Islet precursor cell (in vitro differentiated cells): Measurements from ENCODE around the gene SPON1.

Source experiments
- DNase-seq: peaks from one replicate; pipeline ENCODE4 v3.0.0-alpha.2; 2018

The SPON1 gene

DNA sequence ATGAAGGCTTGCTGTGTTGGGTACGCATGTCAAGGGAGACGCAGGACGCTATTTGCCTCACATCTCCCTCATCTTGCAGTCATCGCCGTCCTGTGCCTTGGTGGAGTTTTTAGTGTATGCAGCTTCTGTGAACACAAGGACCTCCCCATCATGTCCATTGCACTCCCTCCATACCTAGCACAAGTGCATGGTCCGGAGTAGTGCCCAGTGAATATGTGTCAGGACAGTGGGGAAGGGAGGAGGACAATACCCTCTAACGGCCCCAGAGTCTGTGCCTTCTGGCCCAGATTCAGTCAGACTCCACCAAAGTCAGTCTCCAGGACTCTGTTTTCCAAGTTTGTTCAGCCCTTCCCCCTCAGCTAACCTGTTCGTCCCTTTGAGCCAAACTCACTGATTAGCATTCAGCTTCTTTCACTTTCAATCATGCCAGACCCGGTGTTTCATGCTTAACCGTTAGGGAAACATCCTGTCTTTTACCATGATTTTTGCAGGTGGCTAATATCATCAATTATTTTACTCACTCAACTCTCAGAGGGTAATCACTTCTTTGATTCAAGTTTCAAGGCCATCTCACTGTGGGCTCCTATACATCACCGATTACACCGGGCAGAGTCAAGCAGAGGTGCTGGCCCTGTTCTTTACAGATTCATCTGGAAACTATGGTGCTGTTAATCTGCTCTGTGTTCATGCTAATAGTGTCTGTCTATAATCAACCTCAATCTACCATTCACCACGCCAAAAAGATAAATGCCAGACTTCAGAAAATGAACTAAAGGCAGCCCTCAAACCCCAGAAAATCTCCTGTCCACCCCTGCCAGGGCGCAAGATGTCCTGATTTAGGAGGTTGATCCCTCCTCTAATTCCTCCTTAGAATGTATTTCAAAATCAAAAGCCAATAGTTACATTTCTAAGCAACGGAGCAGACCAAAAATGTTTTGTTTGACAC, 240.0 kb downstream of the SPON1 start:
- no peak for DNase-seq

DNA sequence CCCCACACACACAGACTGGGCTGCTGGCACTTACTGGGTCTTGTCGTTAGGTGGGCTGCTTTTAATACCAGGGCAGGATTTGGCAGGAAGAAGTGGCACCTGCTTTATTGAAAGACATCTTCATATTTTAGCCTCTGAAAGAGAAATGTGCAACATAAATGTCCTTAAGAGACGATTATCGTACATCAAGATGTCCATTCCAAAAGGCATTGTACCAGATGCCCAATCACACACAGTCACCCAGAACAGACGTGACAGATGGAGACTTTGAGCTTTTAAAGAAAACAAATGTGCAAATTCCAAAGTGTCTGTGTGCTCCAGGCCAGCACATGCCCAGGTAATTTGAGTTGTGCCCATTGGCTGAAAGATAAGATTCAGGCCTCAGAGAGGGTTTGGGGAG, 240.8 kb downstream of the SPON1 start:
- no peak for DNase-seq

DNA sequence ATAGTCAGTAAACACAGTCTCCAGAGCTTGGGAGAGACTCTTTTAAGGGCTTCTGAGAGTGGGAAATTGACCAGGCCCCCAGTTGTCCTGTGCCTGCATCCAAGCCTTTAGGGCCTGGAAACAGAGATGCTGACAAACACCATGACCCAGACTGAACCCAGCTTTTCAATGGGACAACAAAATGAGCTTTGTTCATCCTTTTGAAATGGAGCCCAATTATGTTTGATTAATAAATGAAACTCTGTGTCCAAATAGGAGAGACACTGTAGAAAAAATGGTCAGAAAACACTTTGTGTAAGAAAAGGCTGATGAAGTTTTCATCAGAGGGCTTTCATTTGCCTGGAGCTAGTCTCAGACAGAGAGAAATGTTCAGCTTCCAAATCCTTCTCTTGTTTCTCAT, 250.5 kb downstream of the SPON1 start:
- no peak for DNase-seq

DNA sequence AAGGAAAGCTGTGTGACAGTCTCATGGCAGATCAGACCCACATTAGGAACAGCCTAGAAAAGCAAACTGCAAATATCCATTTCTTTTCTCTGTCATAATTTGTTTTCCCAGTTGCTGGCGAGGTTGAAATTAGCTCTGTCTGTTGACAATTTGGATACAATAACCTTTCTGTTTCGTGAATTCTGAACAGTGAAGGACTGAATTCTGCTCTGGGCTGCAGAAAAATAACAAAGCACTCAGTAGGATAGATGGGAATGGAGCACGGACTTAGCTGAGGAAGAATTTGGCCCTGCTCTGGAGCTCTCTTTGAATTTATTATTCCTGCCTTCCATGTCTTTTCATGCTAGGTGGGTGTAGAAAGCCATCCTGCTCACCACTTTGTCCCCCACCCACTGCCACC, 256.2 kb downstream of the SPON1 start:
- peak; percentile 12 for DNase-seq

DNA sequence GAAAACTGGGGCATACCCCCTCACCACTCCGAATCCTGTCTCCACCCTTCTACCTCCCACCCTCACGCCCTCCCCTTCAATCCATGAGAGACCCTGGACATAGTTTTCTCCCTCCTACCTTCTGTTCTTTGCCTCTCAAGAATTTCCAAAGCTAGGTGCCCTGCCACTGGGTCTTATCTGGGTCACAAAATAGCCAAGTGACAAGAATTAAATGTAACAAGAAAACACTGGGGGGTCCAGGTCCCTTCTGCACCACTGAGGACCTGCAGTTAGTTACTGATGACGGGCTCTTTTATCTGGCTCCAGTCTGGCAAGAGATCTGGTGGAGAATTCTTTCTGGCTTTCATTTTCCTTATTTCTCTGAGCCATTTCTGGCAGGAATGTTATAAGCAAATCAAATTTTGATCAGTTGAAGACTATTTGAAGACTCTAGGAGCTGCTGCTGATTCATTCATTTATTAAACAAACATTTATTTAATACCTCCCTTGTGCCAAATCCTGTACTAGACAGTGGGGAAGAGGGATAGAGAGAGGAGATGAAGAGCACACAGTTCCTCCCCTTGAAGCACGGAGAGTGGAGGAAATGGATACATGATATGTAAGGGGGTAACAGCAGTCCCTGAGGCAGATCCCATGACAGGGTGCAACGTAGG, 261.2 kb downstream of the SPON1 start:
- peak; percentile 28 for DNase-seq

DNA sequence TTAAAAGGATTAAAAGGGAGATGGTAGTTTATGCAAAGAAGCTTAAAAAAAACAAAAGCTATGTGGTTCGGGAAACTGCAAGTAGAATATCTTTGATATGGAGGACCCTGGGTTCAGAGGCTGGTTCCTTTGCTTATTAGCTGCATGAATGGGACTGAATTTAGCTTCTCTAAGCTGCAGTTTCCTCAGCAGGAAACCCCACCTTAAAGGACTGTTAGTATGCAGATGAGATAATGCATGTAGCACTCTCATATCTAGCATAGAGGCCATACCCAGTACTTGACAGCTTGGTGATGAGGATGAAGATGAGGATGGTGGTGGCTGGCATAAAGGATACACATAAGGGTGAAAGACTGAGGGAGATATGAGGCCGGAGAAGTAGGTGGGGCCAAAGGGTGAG, 261.9 kb downstream of the SPON1 start:
- DNase-seq: peak; percentile 20

DNA sequence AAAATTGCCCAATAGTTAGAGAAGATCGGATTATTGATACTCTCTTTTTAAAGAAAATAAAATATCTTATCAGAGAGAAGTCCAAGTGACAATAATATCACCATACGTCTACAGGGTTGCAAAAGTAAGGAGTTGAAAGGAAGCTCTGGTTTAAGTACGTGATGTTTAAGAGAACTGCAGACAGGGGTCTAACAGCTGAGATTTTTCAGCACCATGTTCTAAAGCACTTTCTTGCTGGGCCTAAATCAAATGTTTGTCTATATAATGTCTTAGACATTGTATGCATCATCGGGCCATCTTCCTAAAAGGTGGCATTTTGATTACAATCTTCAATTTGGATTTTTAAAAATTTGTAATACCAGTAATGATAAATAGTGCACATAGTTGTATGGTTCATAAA, 263.1 kb downstream of the SPON1 start:
- no peak for DNase-seq

DNA sequence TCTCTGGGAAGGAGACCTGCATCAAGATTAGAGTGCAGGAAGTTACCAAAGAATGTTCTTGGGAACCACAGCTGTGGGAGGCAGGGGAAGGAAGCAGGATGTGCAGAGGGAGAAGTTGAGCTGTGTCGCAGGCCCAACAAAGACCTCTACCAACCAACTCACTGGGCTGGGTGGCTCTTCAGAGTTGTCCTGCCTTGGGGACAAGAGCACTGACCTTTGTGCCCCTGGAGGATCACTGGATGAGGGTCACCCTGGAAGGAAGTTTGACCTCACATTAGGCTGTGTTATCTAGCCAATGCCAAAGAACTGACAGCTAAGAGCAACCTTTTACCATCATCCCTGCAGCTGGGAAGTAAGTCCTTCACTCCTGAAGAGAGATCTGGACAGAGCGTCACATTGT, 265.8 kb downstream of the SPON1 start:
- DNase-seq: no peak

DNA sequence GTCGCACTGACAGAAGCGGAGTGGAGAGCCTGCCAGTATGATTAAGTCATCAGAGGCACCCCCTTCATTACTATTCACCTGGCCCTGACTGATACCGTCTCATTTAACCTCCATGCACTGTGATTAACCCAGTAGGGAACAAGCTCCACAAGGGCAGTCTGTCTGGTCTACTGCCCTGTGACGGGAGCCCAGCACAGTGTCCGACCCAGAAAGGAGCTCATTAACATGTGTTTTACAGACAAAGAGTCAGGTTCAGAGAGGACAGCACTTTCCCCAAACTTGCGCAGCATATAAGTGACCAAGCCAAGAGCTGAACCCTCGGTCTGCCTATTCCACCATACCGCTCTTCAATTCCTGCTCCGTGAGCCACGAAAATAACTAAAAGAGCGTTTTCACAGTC, 266.9 kb downstream of the SPON1 start:
- DNase-seq: peak; percentile 43

DNA sequence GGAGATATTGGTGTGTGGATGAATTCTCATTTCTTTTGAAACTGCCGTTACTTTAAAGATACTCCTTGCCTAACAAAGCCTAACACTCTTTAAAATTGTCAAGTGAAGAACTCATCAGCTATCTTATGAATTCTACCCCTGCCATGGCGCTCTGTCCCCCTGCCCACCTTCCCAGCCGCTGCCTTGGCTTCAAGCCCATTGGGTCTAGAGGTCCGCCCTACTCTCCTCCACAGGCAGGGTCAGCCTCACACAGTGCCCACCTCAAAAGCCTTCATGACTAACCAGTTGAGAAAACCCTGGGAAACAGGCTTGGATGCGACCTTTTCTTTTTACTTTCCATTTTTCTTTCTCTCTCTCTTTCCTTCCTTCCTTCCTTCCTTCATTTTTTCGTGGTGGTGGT, 267.9 kb downstream of the SPON1 start:
- peak; percentile 21 for DNase-seq

DNA sequence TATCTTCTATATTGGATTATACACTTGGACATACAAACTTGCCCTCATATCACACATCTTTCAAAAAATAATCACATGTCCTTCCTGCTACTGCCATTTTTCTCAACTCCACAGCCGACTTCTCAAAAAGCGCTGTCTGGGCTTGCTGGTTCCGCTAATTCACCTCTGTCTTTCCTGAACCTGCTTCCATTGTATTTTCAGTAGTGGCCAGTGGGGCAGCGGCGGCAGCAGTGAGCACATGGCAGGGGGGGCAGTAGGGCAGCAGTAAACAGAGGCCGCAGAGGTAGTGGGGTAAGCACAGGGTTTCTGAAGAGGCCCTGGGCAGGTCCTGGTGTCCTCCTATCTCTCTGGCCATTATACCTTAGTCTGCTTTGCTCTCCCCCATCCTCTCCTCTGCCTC, 270.1 kb downstream of the SPON1 start:
- DNase-seq: peak; percentile 66

DNA sequence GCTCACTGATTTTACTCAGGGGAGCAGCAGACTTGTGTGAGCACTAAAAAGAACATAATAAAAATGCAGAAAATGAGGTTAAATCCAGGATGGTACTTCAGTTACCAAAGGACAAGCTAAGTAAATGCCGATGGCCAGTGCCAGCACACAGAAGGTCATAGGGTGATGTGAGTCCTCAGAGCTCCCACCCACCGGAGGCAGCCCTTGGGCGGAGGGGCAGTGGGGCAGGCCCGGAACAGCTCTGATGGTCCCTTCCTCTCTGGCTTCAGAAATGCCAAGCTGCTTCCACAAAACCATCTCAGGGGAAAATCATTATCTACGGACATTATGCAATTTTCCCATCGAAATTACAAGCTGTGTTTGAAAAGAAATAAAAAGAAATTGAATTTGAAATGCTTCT, 271.9 kb downstream of the SPON1 start:
- peak; percentile 19 for DNase-seq

DNA sequence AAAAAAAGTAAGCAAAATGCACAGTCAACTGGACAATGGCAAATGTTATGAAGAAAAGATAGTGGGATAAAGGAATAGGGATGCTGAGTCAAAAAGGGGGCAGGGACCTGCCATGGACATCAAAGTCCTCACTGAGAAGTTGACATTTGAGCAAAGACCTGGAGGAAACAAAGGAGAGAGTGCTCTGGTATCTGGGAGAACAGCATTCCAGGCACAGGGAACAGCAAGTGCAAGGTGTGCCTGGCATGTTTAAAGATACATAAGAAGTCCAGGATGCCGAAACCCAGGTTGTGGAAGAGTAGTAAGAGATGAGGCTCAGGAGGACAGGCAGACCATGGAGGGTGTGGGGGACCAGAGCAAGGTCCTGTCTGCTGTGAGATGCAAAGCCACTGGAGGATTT, 273.2 kb downstream of the SPON1 start:
- no peak for DNase-seq

DNA sequence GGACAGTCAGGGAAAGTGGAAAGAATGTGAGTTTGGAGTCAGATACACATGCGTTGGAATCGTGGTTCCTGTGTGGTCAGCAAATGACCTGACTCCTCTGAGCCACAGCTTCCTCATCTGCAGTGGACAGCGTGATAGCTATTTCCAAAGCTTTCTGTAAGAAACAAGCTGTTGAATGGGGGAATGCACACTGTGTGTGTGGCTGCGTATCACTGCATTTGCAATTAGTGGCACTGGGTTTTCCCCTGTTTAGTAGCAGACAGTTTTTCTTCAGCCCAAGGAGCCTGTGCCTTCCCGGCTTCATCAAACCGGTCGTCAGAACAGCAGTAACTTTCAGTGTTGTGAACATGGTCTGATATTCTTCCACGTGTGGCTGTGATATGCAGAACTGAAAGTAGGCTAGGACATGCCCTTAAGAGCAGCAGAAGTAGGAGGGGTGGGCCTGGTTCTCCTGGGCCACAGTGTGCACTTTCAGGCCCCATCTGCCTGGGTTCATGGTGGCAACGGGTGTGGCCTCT, 275.0 kb downstream of the SPON1 start:
- DNase-seq: no peak

DNA sequence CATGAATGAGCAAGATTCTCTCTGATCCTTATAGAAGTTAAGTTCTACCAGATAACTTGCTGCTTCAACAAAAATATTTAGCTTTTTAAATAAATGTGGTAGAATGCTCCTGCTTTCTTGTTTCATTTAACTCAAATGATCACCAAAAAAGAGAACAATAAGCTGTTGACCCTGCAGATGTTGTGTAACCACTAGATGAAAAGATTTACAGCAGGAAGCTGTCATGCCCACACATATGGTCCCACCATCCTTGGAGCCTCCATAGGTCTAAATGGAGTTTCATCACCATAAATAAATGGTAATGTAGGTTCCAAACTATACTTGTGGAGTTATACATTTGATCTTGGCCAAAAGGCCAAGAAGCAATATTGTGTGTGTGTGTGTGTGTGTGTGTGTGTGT, 277.7 kb downstream of the SPON1 start:
- DNase-seq: no peak

DNA sequence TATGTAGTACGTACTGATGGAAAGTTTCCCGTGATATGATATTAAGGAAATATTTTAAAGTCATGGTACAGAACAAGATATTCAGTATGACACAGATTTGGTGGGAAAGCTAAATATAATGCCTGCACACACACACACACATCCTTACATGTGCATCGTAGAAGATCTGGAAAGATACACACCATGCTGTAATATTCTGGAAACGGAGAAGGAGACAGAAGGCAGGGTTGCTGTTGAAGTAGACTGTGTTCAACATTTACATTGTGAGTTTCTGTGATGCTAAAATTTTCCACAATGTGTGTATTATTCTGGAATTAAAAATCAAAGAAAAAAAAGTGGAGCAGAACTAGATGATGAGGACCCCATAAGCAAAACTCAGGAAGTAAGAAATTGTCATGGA, 278.4 kb downstream of the SPON1 start:
- no peak for DNase-seq

DNA sequence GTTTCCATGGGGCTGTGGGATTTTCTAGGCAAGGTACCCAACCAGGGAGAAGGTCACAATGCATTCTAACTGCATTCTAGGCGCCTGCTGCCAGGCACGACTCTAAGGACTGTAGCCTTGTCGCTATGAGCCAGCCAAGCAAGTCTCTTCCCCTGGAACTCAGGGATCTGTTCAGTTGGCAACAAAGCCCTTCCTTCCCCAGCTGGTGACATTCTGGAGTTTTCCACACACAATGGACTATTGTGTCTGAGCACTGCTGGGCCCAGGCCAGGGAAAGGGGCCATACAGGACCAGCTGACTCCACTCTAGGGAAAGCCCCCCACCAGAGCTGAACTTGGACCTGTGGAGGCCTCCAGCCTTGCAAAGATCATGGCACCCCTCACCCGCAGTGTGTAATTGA, 279.7 kb downstream of the SPON1 start:
- DNase-seq: no peak

DNA sequence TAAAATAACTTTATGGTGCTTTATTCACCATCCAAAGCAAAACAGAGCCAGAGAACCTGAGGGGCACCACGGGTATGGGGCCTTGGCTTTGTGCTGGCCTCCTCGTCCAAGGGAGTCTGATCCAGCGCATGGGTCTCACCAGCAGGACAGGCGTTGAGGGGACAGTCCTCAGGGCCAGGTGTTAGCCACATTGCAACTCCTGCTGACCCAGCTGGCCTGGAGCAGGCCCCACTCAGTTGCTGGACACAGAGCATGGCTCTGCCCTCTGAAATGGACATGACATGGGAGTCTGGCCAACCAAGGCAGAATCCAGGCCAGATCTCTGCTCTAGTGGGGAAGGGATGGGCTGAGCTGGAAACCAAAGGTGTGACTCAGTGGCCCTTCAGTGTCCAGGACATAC, 280.2 kb downstream of the SPON1 start:
- no peak for DNase-seq

DNA sequence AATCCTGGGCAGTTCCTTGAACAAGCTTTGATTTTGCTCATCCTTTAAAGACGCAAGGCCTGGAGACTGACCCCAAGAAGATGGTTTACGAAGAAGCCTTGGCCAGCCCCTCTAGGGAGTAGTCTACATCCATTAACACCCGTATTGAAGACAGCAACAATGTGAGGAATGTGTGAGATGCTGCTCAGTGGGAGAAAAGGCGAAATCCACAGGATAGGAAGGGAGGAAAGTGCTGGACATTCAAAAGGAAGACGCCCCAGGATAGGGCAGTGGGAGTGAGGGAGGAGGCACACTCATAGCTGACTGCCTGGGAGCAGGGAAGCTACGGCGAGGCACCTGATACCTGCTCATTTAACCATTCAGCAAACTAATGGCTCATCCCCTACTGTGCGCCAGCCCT, 282.4 kb downstream of the SPON1 start:
- no peak for DNase-seq

DNA sequence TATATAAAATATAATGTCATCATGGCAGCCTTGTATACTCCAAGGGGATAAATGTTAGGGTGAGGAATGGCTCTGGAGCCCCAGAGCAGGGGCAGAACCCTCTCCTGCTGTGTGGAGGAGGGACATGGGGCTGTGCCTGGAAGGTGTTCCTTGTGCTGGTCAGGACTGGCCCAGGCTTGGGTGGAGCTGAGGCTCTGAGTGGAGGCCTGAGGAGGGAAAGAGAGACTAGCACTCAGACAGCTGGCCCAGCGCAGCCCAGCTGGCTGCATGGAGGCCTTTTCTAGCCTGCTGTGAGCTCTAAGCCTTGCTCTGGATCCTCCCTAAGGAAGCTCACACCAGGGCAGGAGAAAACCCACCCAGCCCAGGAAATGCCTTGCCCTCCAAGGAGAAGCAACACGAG, 282.9 kb downstream of the SPON1 start:
- no peak for DNase-seq

DNA sequence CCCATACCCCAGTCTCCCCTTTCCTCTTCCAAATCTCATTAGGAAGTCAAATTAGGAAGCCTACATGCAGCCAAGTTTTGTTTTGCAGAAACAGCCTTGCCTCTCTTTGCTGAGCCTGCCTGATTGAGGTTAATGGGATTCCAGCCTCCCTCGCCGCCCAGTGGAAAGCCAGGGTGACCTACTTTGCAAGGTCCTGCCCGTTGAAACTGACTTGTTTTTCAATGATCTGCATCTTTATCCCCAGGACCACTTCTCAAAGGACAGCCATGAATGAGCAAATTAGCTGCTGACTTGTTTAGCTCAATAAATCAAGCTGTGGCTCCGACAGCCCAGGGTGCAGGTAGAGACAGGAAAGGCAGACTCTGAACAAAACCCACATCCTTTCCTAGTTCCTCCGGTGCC, 286.1 kb downstream of the SPON1 start:
- no peak for DNase-seq

DNA sequence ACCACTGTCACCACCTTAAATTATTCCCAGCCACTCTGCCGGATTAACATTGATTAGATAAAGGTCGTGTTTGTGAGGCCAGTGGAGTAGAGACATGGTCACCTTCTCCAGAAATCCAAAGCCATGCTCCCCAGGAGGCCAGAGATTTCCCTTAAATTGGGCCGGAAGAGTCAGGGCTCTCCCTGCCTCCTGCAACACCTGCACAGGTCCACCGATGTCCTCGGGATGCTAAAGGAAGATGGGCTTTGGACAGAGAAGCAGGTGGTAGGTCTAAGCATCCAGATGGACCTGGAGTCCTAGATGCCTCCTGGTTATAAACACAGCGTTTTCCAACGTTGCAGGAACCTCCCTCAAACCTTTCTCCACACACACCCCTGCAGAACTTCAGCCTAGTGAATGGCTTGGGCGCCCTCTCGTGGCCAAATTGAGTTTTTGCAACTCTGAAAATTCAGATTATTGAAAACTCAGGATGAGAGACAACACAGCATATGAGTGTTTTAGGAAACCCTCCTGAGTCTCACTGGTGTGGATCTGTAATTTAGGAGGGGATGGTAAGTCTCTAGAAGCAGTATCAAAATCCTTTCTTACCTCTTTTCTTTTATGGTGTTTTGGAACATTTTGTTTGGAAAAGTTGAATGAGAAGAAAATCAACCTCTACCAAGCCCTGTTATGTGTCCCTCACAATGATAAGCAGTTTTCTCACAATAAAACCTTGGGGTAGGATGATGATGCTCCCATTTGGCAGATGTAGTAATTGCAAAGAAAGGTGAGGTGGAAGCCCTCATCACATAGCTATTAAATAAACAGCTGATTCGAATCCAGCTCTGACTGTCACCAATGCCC, 286.8 kb downstream of the SPON1 start:
- DNase-seq: peak; percentile 74

DNA sequence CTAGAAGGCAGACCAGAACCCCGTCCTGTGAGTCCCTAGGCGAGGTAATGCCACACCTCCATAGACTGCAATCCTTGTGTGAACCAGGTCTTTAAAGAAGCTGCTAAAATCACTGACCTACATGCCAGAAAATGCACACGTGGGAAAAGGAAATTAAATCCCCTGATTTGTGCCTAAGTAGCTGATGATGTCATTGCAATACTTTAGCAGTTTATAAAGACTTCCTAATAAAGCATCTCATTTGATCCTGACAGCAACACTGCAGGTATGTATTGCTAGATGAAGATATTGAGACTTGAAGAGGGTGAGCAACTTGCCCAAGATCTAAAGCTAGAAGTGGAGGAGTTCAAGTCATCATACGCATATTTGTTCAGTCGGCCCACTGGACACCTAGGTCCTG, 289.2 kb downstream of the SPON1 start:
- no peak for DNase-seq
